ENCODE results near the gene AGK.

Gene AGK

DNA sequence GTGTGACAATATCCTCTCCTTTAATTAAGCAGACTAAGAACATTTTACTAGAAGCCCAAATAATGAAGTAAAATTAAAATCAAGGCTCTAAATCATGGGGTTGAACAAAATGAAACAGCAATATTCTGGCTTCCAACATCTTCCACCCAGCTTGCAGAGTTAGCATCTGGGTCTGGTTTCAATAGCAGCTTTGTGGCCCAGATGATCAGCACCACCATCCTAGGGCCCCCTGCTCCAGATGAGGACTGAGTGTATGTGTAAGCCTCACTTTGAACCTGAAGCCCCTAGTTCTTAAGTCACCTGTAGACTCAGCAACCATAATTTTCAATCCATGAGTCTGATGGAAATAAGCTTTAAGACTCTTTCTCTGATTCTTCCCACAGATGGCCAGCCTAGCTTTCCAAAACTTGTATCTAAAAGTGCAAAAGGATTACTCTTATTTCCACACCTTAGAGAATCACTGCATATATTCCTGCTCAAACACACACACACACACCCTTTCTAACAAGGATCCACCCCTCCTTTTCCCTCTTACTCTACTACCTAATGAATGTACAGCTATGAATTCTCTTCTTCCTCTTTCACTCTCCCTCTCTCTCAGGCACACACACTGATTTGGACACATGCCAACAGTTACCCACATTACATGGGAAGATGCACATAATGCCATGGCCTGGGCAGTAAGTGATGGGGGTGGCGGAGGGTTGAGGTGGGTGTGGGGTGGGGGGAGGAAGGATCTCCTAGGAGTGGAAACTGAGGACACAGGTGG is 147.2 kb downstream of the AGK start:
- no peak for TF ChIP-seq CTCF (IDR thresholded peaks at IDR 0.05; ENCODE audit: low read depth, low read length)
- no peak overlapping the region for H3K4me3 ChIP-seq (ENCODE audit: low read depth, low read length)
- DNase-seq (ENCODE audit: low read depth, low spot score) = no peak
- in situ Hi-C loops (cut with HindIII; ENCODE audit: low sequenced_read_pairs) = no loop called here

DNA sequence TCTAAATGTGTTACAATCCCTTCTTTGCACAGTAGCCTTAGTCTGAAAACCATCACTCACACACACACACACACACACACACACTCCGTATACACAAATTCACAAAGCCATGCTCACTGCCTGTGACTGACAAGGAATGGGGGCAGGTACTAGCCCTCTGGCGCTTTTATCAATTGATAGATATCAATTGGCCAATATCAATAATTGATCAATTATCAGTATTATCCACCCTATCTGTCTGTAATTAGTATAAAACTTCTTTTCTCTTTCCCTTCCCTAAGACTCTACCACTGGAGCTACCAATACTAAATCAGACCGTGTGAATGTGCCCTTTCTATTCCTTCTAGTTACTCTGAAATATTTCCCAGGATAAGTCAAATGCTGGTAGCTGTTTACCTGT is 148.7 kb downstream of the AGK start:
- no peak overlapping the region for H3K4me3 ChIP-seq (ENCODE audit: low read depth, low read length)
- no peak for TF ChIP-seq CTCF (IDR thresholded peaks at IDR 0.05; ENCODE audit: low read depth, low read length)
- no peak for DNase-seq (ENCODE audit: low read depth, low spot score)
- in situ Hi-C loops (cut with HindIII; ENCODE audit: low sequenced_read_pairs) = no loop called here

DNA sequence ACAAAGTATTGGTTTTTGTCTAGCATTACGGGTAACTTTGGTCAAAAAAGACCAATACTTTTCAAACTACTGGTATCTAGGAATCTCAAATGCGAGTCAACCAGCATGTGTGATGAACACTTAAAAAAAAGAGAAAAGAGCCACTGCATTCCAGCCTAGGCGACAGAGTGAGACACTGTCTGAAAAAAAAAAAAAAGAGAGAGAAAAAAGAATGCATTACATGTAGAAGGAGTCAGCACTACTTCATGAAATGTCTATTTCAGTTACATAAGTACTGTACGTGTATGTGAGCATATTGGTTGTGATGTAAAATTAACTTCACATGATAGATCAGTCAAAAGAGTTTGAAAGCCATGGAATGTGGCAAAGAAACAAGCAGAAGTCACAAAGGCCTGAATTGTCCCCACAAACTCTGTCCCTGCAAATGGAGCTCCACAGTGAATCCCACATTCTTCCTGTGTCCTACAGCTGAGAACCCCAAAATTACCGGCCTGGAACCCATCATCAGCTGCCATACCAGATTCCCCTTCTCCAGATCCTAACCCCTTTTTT is 149.2 kb downstream of the AGK start:
- in situ Hi-C loops (cut with HindIII; ENCODE audit: low sequenced_read_pairs) = no loop called here
- no peak for TF ChIP-seq CTCF (IDR thresholded peaks at IDR 0.05; ENCODE audit: low read depth, low read length)
- no peak overlapping the region for H3K4me3 ChIP-seq (ENCODE audit: low read depth, low read length)
- DNase-seq (ENCODE audit: low read depth, low spot score) = no peak

GRCh38 chr7:141700848-141701371 is 149.7 kb downstream of the AGK start:
- H3K4me3 ChIP-seq (ENCODE audit: low read depth, low read length) = peak overlapping the region; percentile 64
- in situ Hi-C loops (cut with HindIII; ENCODE audit: low sequenced_read_pairs) = no loop called here
- TF ChIP-seq CTCF (IDR thresholded peaks at IDR 0.05; ENCODE audit: low read depth, low read length) = no peak
- no peak for DNase-seq (ENCODE audit: low read depth, low spot score)

DNA sequence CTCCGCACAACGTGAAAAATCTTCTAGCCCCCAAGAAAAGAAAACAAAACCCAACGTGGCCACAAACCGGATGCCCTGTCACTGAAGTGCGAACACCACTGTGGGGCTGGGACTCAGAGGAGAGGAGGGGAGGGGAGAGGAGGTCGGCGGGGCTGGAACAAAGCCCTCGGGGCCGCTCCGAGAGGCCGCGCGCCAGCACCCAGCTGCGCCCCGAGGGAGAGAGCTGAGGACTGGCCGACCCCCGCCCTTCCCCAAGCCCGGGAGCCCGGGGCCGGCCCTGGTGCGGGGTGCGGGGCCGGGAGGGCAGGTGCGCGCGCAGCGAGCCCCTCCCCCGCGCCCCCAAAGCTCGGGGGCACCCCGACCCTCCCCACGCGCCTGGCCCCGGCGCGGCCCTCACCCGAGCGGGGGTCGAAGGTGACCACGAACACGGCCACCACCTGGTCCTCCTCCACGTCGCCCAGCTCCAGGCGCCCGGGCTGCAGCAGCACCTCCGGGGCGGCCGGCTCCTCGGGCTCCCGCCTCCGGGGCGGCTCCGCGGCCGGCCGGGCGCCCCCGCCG is 150.4 kb downstream of the AGK start:
- peak overlapping the region; percentile 64 for H3K4me3 ChIP-seq (ENCODE audit: low read depth, low read length)
- in situ Hi-C loops (cut with HindIII; ENCODE audit: low sequenced_read_pairs) = no loop called here
- no peak for TF ChIP-seq CTCF (IDR thresholded peaks at IDR 0.05; ENCODE audit: low read depth, low read length)
- no peak for DNase-seq (ENCODE audit: low read depth, low spot score)

DNA sequence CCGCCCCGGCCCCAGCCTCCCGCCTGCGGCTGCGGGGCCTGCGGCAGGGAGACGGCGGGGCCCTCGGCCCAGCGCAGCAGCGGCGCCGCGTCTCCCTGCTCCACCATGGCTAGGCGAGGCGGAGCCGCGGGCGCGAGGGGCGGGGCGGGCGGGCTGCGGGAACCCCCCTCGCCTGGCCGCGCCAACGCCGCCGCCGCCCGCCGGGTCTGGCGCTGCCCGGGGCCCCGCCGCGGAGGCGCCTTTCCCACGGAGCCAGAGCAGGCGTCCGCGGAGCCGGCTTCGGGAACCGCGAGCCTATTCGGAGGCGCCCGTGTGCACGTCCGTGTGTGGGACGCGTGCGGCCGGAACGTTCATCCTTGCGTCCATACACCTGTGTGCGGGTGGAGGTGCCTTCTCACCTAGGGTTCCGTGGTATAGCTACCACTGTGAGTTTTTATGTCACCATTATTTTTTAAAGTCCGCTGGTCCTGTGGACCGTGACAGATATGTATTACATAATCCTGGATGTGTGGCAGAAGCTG is 150.9 kb downstream of the AGK start, which contains the start of gene DENND11:
TSS of gene DENND11 (minus strand) at position 120 of the 521 bp plus-strand sequence. CDS start at position 107, 13 bp downstream.
- H3K4me3 ChIP-seq (ENCODE audit: low read depth, low read length) = peak within 1 kb of the TSS; percentile 64
- DNase-seq (ENCODE audit: low read depth, low spot score) = no peak
- TF ChIP-seq CTCF (IDR thresholded peaks at IDR 0.05; ENCODE audit: low read depth, low read length) = no peak
- in situ Hi-C loops (cut with HindIII; ENCODE audit: low sequenced_read_pairs) = no loop called here

All from astrocyte of the spinal cord (primary cell).